ENCODE measurements around the gene NEU3. TPM values are rescaled to one million over a fixed set of nuclear protein-coding genes. Genes with fewer than 3 reads are reported as not detected.
"Not testable (repeated sequence)": the region's sequence is repeated elsewhere in the genome, so short reads cannot be mapped to it uniquely, and the experiment has no call there.

NEU3 gene
- total RNA-seq, 1 experiment from 2014 or later: 10.0 TPM

GRCh38 chr11:75041263-75041662, 52.5 kb downstream of the NEU3 start:
- Mint-ChIP-seq H3K27me3 (ENCODE audit: insufficient read depth, unreplicated experiment) (peaks cover 12% of the 10 kb centered on the region), H3K4me1 (ENCODE audit: insufficient read depth, unreplicated experiment) (peaks cover 6% of the 10 kb centered on the region), H3K27ac (ENCODE audit: low read depth, unreplicated experiment) (no peak overlapping the region), H3K36me3 (ENCODE audit: insufficient read depth, unreplicated experiment) (no peaks in the 10 kb centered on the region), H3K4me3 (ENCODE audit: unreplicated experiment) (no peak overlapping the region), H3K9me3 (ENCODE audit: unreplicated experiment) (no peaks in the 10 kb centered on the region)
- TF ChIP-seq, protein P1, sequence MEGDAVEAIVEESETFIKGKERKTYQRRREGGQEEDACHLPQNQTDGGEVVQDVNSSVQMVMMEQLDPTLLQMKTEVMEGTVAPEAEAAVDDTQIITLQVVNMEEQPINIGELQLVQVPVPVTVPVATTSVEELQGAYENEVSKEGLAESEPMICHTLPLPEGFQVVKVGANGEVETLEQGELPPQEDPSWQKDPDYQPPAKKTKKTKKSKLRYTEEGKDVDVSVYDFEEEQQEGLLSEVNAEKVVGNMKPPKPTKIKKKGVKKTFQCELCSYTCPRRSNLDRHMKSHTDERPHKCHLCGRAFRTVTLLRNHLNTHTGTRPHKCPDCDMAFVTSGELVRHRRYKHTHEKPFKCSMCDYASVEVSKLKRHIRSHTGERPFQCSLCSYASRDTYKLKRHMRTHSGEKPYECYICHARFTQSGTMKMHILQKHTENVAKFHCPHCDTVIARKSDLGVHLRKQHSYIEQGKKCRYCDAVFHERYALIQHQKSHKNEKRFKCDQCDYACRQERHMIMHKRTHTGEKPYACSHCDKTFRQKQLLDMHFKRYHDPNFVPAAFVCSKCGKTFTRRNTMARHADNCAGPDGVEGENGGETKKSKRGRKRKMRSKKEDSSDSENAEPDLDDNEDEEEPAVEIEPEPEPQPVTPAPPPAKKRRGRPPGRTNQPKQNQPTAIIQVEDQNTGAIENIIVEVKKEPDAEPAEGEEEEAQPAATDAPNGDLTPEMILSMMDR (IDR thresholded peaks at IDR 0.05; ENCODE audit: unreplicated experiment): no peak
- BruUV-seq (replicated peaks): no TSS peak
- intact Hi-C loops (cut with micrococcal nuclease): no loop called here
- no peak for DNase-seq (ENCODE audit: unreplicated experiment)
- CTCF ChIA-PET: no interaction called here
- POLR2A ChIA-PET: no interaction called here

GRCh38 chr11:75041821-75042220, 53.1 kb downstream of the NEU3 start:
- H3K36me3 Mint-ChIP-seq (ENCODE audit: insufficient read depth, unreplicated experiment); H3K4me1 Mint-ChIP-seq (ENCODE audit: insufficient read depth, unreplicated experiment); DNase-seq (ENCODE audit: unreplicated experiment); H3K4me3 Mint-ChIP-seq (ENCODE audit: unreplicated experiment); intact Hi-C loops (cut with micrococcal nuclease); H3K9me3 Mint-ChIP-seq (ENCODE audit: unreplicated experiment); POLR2A ChIA-PET; H3K27ac Mint-ChIP-seq (ENCODE audit: low read depth, unreplicated experiment); BruUV-seq (replicated peaks): not testable (repeated sequence)
- CTCF ChIA-PET: interaction anchor here (0.6 kb wide), 1 partner anchor 192 kb away, joined by 3 read pairs; no protein-coding TSS in a partner anchor
- peaks cover 12% of the 10 kb centered on the region for H3K27me3 Mint-ChIP-seq (ENCODE audit: insufficient read depth, unreplicated experiment)

DNA sequence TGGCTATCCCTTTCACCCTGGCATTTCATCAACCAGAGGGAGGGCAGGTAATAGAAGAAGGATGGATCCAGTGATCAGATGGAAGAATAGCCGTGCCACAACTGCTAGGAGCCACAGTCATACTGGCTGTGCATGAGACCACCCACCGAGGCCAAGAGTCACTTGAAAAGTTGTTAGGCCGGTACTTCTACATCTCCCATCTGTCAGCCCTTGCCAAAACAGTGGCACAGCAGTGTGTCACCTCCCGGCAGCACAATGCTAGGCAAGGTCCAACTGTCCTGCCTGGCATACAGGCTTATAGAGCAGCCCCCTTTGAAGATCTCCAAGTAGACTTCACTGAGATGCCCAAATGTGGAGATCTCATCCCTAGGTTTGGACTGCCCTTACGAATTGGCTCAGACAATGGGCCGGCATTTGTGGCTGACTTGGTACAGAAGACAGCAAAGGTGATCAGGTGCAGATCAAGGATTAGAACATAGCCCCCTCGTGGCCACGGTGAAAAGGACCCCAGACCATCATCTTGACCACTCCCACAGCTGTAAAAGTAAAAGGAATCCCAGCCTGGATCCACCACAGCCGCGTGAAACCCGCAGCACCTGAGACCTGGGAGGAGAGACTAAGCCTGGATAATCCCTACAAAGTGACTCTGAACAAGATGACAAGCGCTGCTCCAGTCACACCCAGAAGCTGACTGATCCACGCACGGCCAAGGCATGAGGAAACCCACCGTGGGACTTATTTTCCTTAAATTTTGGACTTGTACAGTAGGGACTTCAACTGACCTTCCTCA, 55.8 kb downstream of the NEU3 start:
- peaks cover 11% of the 10 kb centered on the region for H3K4me1 Mint-ChIP-seq (ENCODE audit: insufficient read depth, unreplicated experiment)
- H3K4me3 Mint-ChIP-seq (ENCODE audit: unreplicated experiment); H3K9me3 Mint-ChIP-seq (ENCODE audit: unreplicated experiment); BruUV-seq (replicated peaks); intact Hi-C loops (cut with micrococcal nuclease); DNase-seq (ENCODE audit: unreplicated experiment); H3K36me3 Mint-ChIP-seq (ENCODE audit: insufficient read depth, unreplicated experiment); POLR2A ChIA-PET; H3K27ac Mint-ChIP-seq (ENCODE audit: low read depth, unreplicated experiment): not testable (repeated sequence)
- H3K27me3 Mint-ChIP-seq (ENCODE audit: insufficient read depth, unreplicated experiment): peaks cover 12% of the 10 kb centered on the region
- CTCF ChIA-PET: interaction anchor here (0.6 to 0.9 kb wide), 2 partner anchors 107 to 843 kb away, joined by 3 read pairs; no protein-coding TSS in a partner anchor

GRCh38 chr11:75046668-75047067, 57.9 kb downstream of the NEU3 start:
- H3K27me3 Mint-ChIP-seq (ENCODE audit: insufficient read depth, unreplicated experiment); H3K36me3 Mint-ChIP-seq (ENCODE audit: insufficient read depth, unreplicated experiment); POLR2A ChIA-PET; H3K27ac Mint-ChIP-seq (ENCODE audit: low read depth, unreplicated experiment); intact Hi-C loops (cut with micrococcal nuclease); DNase-seq (ENCODE audit: unreplicated experiment); CTCF ChIA-PET; H3K9me3 Mint-ChIP-seq (ENCODE audit: unreplicated experiment); H3K4me3 Mint-ChIP-seq (ENCODE audit: unreplicated experiment); BruUV-seq (replicated peaks): not testable (repeated sequence)
- H3K4me1 Mint-ChIP-seq (ENCODE audit: insufficient read depth, unreplicated experiment): peaks cover 11% of the 10 kb centered on the region

GRCh38 chr11:75047191-75047590, 58.5 kb downstream of the NEU3 start:
- Mint-ChIP-seq H3K27me3 (ENCODE audit: insufficient read depth, unreplicated experiment) (no peaks in the 10 kb centered on the region), H3K4me3 (ENCODE audit: unreplicated experiment) (no peak overlapping the region), H3K9me3 (ENCODE audit: unreplicated experiment) (peaks cover 3% of the 10 kb centered on the region), H3K36me3 (ENCODE audit: insufficient read depth, unreplicated experiment) (no peaks in the 10 kb centered on the region), H3K4me1 (ENCODE audit: insufficient read depth, unreplicated experiment) (peaks cover 11% of the 10 kb centered on the region), H3K27ac (ENCODE audit: low read depth, unreplicated experiment) (no peak overlapping the region)
- BruUV-seq (replicated peaks): no TSS peak
- no peak for DNase-seq (ENCODE audit: unreplicated experiment)
- intact Hi-C loops (cut with micrococcal nuclease): no loop called here
- TF ChIP-seq, protein P1 (IDR thresholded peaks at IDR 0.05; ENCODE audit: unreplicated experiment): no peak
- POLR2A ChIA-PET: no interaction called here
- CTCF ChIA-PET: interaction anchor here (1.7 kb wide), 1 partner anchor 201 kb away, joined by 4 read pairs; no protein-coding TSS in a partner anchor

GRCh38 chr11:75049501-75050266, 61.0 kb downstream of the NEU3 start:
- POLR2A ChIA-PET; H3K36me3 Mint-ChIP-seq (ENCODE audit: insufficient read depth, unreplicated experiment); DNase-seq (ENCODE audit: unreplicated experiment); H3K27me3 Mint-ChIP-seq (ENCODE audit: insufficient read depth, unreplicated experiment); BruUV-seq (replicated peaks); intact Hi-C loops (cut with micrococcal nuclease); H3K4me3 Mint-ChIP-seq (ENCODE audit: unreplicated experiment); H3K4me1 Mint-ChIP-seq (ENCODE audit: insufficient read depth, unreplicated experiment); H3K27ac Mint-ChIP-seq (ENCODE audit: low read depth, unreplicated experiment): not testable (repeated sequence)
- CTCF ChIA-PET: interaction anchor here (0.7 to 1.6 kb wide), 2 partner anchors 13 to 18 kb away, joined by 4 to 6 read pairs; no protein-coding TSS in a partner anchor
- H3K9me3 Mint-ChIP-seq (ENCODE audit: unreplicated experiment): peaks cover 13% of the 10 kb centered on the region

Measured in MCF 10A (cell line).